ENCODE data around the gene FGF3.

The FGF3 gene

DNA sequence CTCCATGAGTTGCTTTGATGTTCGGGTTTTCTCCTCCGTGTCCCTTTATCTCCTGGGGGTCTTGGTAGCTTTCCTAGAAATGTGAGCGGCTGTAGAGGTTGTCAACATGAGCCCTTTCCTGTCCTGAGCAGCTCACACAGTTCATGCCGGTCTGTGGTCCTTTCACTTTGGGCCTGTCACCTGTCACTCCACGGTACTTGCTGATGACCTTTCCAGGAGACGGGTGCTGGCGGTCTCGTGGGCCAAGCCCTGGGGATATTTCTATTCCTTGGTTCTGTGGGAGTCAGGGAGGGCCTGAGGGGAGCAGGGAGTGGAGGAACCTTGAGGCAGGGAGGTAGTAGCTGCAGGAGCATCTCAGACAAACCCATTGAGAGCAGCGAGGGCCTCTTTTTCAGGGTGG, 23.2 kb downstream of the FGF3 start:
- DNase-seq (ENCODE audit: low read depth) = no peak
- in situ Hi-C loops (cut with HindIII; ENCODE audit: low sequenced_read_pairs) = no loop called here
- TF ChIP-seq, protein P1, sequence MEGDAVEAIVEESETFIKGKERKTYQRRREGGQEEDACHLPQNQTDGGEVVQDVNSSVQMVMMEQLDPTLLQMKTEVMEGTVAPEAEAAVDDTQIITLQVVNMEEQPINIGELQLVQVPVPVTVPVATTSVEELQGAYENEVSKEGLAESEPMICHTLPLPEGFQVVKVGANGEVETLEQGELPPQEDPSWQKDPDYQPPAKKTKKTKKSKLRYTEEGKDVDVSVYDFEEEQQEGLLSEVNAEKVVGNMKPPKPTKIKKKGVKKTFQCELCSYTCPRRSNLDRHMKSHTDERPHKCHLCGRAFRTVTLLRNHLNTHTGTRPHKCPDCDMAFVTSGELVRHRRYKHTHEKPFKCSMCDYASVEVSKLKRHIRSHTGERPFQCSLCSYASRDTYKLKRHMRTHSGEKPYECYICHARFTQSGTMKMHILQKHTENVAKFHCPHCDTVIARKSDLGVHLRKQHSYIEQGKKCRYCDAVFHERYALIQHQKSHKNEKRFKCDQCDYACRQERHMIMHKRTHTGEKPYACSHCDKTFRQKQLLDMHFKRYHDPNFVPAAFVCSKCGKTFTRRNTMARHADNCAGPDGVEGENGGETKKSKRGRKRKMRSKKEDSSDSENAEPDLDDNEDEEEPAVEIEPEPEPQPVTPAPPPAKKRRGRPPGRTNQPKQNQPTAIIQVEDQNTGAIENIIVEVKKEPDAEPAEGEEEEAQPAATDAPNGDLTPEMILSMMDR (IDR thresholded peaks at IDR 0.05; ENCODE audit: low read depth, low read length, missing control alignments) = no peak
- H3K4me3 ChIP-seq (ENCODE audit: low read depth, low read length) = no peak overlapping the region

DNA sequence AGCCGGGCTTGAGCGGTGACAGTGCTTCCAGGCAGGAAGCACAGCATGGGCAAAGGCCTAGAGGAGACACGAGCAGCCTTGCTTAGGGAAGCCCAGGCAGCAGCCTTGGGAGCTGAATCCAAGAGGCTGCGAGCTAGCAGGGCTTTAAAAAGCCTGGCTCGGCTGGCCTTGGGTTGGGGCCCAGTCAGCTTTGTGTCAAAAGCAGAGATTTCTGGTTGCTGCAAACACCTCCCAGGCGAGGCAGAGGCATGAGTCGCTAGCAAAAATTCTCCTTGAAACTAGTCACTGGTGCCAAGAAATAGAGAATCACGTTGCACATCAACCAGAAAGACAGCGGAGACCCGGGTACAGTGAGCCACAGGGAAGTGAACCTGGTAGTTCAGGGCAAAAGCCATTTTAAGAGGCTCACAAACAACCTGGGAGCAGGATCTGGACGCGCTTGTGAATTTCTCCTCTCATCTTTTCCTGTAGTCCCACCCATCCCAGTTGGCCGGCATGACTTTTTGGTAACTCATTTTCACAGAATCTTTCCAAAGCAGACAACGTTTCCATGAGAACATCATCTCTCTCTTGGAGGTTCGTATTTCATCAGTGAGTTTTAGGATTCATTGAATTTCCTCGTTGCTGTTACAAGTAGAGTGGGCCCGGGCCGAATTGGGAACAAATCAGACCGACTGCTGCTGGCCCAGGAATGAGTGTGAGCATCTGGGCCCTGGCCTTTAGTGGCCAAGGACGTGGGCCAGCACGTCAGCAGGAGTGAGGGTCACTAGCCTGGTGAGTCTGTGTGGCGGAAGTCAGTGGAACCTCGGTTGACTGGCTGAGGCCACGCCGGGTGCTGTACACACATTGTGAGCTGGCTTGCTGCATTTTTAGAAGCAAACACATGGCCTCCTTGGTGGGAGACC, 27.7 kb downstream of the FGF3 start:
- TF ChIP-seq, protein P1 (IDR thresholded peaks at IDR 0.05; ENCODE audit: low read depth, low read length, missing control alignments) = no peak
- in situ Hi-C loops (cut with HindIII; ENCODE audit: low sequenced_read_pairs) = no loop called here
- no peak for DNase-seq (ENCODE audit: low read depth)
- H3K4me3 ChIP-seq (ENCODE audit: low read depth, low read length) = no peak overlapping the region

DNA sequence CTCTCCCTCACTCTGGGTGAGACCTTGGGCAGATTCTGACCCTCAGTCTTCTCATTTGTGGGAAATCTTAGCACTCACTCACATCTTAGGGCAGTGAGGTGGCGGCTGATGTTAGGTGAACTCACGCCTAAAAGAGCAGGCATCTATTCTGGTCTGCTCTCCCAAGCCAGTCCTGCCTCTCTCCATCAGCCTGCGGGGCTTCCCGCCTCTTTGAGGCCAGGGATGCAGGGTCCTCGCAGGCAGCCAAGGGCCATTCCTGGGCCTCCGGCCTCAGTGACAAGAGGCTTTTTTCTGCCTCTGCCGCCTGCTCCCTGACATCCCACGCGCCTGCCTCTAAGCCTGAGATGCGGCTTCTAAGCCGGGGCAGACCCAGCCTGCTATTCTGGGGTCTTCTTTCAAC, 30.3 kb downstream of the FGF3 start:
- H3K4me3 ChIP-seq (ENCODE audit: low read depth, low read length) = no peak overlapping the region
- DNase-seq (ENCODE audit: low read depth) = no peak
- in situ Hi-C loops (cut with HindIII; ENCODE audit: low sequenced_read_pairs) = no loop called here
- TF ChIP-seq, protein P1 (IDR thresholded peaks at IDR 0.05; ENCODE audit: low read depth, low read length, missing control alignments) = no peak

DNA sequence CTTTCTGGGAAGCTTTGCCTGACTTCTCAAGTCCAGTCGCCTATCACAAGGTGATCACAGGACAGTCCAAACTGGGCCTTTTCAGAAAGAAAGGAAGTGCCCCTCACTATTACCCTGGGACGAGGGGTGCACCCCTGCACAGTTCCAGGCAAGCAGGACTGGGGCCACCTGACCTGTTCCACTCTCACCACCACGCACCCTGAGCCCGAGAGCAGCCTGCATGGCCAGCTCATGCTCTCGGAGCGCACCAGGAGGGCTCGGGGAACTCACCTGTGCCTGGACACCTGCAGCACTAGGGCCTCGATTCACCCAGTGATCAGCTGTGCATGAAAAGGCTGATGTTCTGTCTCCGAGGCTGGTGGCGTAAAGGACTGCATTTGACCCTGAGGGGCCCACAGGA, 31.3 kb downstream of the FGF3 start:
- no peak for DNase-seq (ENCODE audit: low read depth)
- TF ChIP-seq, protein P1 (IDR thresholded peaks at IDR 0.05; ENCODE audit: low read depth, low read length, missing control alignments) = no peak
- no peak overlapping the region for H3K4me3 ChIP-seq (ENCODE audit: low read depth, low read length)
- in situ Hi-C loops (cut with HindIII; ENCODE audit: low sequenced_read_pairs) = no loop called here

DNA sequence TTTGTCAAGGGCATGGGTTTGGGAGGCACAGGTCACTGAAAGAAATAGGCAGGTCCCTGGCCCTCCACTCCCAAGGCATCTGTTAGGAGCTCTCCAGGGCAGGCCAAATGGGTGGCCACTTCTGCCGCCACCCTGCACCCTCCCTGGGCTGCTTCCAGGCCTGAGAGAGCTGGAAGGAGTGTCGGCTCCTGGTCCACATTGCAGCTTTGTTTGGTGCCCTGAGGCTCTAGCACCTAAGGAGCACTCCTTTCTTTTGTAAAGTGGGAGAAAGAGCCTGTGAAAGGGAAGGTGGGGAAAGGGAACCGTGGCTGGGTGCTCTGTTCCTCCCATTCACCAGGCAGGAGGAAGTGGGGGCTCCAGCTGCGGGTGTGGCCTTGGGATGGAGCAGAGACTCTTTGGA, 31.8 kb downstream of the FGF3 start:
- DNase-seq (ENCODE audit: low read depth) = no peak
- H3K4me3 ChIP-seq (ENCODE audit: low read depth, low read length) = no peak overlapping the region
- in situ Hi-C loops (cut with HindIII; ENCODE audit: low sequenced_read_pairs) = no loop called here
- TF ChIP-seq, protein P1 (IDR thresholded peaks at IDR 0.05; ENCODE audit: low read depth, low read length, missing control alignments) = no peak

DNA sequence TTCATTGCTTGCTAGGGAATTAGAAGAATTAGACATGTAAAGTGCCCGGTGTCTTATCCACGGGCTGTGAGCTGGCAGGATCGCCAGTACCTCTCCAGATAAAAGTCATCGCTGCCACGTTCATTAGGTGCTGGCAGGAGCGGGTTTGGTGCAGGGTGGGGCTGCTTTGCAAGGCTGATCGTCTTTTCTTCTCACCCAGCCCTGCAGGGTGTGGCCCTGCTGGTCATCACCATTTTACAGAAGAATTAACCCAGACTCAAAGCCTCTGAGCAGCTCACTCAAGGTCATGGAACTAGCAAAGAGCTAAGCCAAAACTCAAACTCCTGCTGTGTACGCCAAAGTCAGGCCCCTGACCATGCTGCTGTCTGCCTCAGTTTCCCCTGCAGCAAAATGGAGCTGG, 38.0 kb downstream of the FGF3 start:
- no peak for DNase-seq (ENCODE audit: low read depth)
- in situ Hi-C loops (cut with HindIII; ENCODE audit: low sequenced_read_pairs) = no loop called here
- TF ChIP-seq, protein P1 (IDR thresholded peaks at IDR 0.05; ENCODE audit: low read depth, low read length, missing control alignments) = no peak
- no peak overlapping the region for H3K4me3 ChIP-seq (ENCODE audit: low read depth, low read length)

Measured in astrocyte of the cerebellum (primary cell).